ENCODE results near the gene MLYCD. TPM values are rescaled to one million over a fixed set of nuclear protein-coding genes. Genes with fewer than 3 reads are reported as not detected.

The MLYCD gene
- total and polyA plus RNA-seq, 2 donors (not counting 1 experiment from before 2014, with no cell fraction given), result 2.3 to 17.1 TPM

- POLR2A ChIA-PET, result no interaction called here
These were observed 58.5 kb downstream of the MLYCD start for GRCh38 chr16:83957296-83957855.

More at GRCh38 chr16:83957296-83957855, 58.5 kb downstream of the MLYCD start:
- Histone ChIP-seq H3K9ac (ENCODE audit: low read length) (no peak overlapping the region), H3K4me3 (ENCODE audit: control extremely low read depth in 1 of 5, extremely low read depth in 1 of 5, insufficient read depth in 1 of 5, low read depth in 2 of 5, low read length in 4 of 5) (no peak overlapping the region), H3K79me2 (ENCODE audit: control insufficient read depth, insufficient read depth, low read length) (no peaks in the 10 kb centered on the region), H3K27ac (ENCODE audit: low read length in 2 of 2) (no peak overlapping the region), H3K4me2 (replicated peaks; ENCODE audit: low read depth, low read length, poor library complexity, severe bottlenecking) (no peak overlapping the region), H3K9me3 (ENCODE audit: control extremely low read depth in 1 of 3, control insufficient read depth in 2 of 3, insufficient read depth in 1 of 3, low read length in 2 of 3) (peaks cover 0 to 7% (median 0%) of the 10 kb centered on the region in 3 donors), H4K20me1 (ENCODE audit: control insufficient read depth, insufficient read depth, low read length, poor library complexity, severe bottlenecking) (no peaks in the 10 kb centered on the region), H3K36me3 (replicated peaks in 1 of 2; ENCODE audit: control extremely low read depth in 1 of 2, control insufficient read depth in 1 of 2, extremely low read depth in 1 of 2, insufficient read depth in 2 of 2, low read length in 1 of 2) (no peaks in the 10 kb centered on the region), H3K27me3 (replicated peaks in 1 of 4; ENCODE audit: control extremely low read depth in 1 of 4, control insufficient read depth in 3 of 4, insufficient read depth in 4 of 4, low read length in 3 of 4) (peaks cover 0 to 42% (median 10%) of the 10 kb centered on the region in 4 experiments), H2AFZ (ENCODE audit: insufficient read depth, low read depth, low read length, poor library complexity, severe bottlenecking) (no peak overlapping the region), H3K4me1 (ENCODE audit: control insufficient read depth in 2 of 2, insufficient read depth in 2 of 2, low read length in 2 of 2) (peaks cover 12 to 13% of the 10 kb centered on the region in 2 donors)
- no peak for ATAC-seq (ENCODE audit: low read depth)
- peaks cover 12% of the 10 kb centered on the region for H3K4me1 Mint-ChIP-seq
- TF ChIP-seq CTCF (IDR thresholded peaks at IDR 0.05) (no peak), EZH2 (IDR thresholded peaks at IDR 0.05; ENCODE audit: borderline replicate concordance, insufficient read depth, low read depth, low read length, poor library complexity, severe bottlenecking) (no peak)
- intact Hi-C loops (cut with micrococcal nuclease), result loop anchor here (5.0 kb wide), 2 partner anchors 110 to 230 kb away; partner anchors contain the start of gene TAF1C
- H3K27me3 Mint-ChIP-seq, result peaks cover 17% of the 10 kb centered on the region
- no peaks in the 10 kb centered on the region for H3K9me3 Mint-ChIP-seq (ENCODE audit: insufficient read depth)
- no peak for DNase-seq
- 98% methylated on average over 5 of the region's 14 CpGs for WGBS (ENCODE audit: insufficient coverage)
- H3K27ac Mint-ChIP-seq, result no peak overlapping the region
- CTCF ChIA-PET, result interaction anchor here (0.9 to 3.2 kb wide), 9 partner anchors 13 to 551 kb away, joined by 3 to 16 read pairs (median 3); no protein-coding TSS in a partner anchor
- no peak overlapping the region for H3K4me3 Mint-ChIP-seq

Data from B cell (primary cell).